ENCODE data around the gene IRF9. TPM values are rescaled to one million over a fixed set of nuclear protein-coding genes. Genes with fewer than 3 reads are reported as not detected.

Gene IRF9
- total RNA-seq, 1 experiment from 2014 or later: 26.4 TPM

- H3K27me3 ChIP-seq: no peaks in the 10 kb centered on the region
- peaks cover 18% of the 10 kb centered on the region for H3K36me3 ChIP-seq
- peak; percentile 21 for DNase-seq
- H3K9me3 ChIP-seq: no peaks in the 10 kb centered on the region
- no peak overlapping the region for H3K4me3 ChIP-seq
Measured at GRCh38 chr14:24179961-24180796, 19.1 kb downstream of the IRF9 start.

DNA sequence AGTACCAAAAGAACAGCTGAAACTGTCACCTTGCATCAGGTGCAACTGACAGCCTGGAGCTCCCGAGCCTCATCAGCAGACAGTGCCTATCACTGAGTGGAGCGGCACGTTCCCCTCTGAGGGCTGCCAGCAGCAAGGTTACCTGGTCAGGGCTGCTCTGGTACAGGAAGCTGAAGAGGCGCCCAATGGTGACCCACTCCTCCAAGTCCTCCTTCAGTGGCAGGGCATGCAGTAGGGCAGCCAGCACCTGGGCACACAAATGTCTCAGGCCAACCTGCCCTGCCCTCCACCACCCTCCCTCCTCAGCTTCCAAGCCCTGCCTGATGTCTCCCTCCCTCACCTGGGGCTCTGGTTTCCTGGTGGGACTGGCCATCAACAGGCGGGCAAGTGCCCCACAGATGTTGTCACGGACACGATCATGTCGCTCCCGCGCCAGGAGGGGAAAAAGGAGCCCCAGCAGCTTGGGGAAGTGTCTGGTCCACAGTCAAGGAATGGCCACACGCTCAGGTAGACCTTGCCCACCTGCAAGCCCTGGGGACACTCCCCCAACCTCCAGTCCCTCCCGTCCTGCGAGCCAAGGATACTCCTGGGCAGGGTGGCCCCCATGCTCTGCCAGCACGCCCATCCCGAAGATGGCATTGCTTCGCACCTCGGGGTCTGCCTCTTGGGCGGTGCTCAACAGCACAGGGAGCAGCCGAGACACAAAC is 20.5 kb downstream of the IRF9 start:
- no peak for DNase-seq
- Histone ChIP-seq H3K9me3 (no peaks in the 10 kb centered on the region), H3K4me3 (no peak overlapping the region), H3K27me3 (no peaks in the 10 kb centered on the region), H3K36me3 (peaks cover 29% of the 10 kb centered on the region)

GRCh38 chr14:24182110-24182882 is 21.2 kb downstream of the IRF9 start:
- no peaks in the 10 kb centered on the region for H3K9me3 ChIP-seq
- H3K27me3 ChIP-seq: no peaks in the 10 kb centered on the region
- no peak for DNase-seq
- no peak overlapping the region for H3K4me3 ChIP-seq
- peaks cover 35% of the 10 kb centered on the region for H3K36me3 ChIP-seq

GRCh38 chr14:24183014-24183481 is 22.0 kb downstream of the IRF9 start:
- H3K36me3 ChIP-seq: peaks cover 40% of the 10 kb centered on the region
- H3K9me3 ChIP-seq: no peaks in the 10 kb centered on the region
- no peaks in the 10 kb centered on the region for H3K27me3 ChIP-seq
- H3K4me3 ChIP-seq: no peak overlapping the region
- DNase-seq: no peak

GRCh38 chr14:24184104-24184970 is 23.3 kb downstream of the IRF9 start:
- Histone ChIP-seq H3K9me3 (no peaks in the 10 kb centered on the region), H3K36me3 (peaks cover 41% of the 10 kb centered on the region), H3K4me3 (no peak overlapping the region), H3K27me3 (no peaks in the 10 kb centered on the region)
- DNase-seq: no peak

GRCh38 chr14:24185026-24185425 is 24.0 kb downstream of the IRF9 start:
- Histone ChIP-seq H3K27me3 (no peaks in the 10 kb centered on the region), H3K36me3 (peaks cover 38% of the 10 kb centered on the region), H3K9me3 (no peaks in the 10 kb centered on the region), H3K4me3 (no peak overlapping the region)
- DNase-seq: no peak

GRCh38 chr14:24185741-24186140 is 24.7 kb downstream of the IRF9 start:
- Histone ChIP-seq H3K9me3 (no peaks in the 10 kb centered on the region), H3K36me3 (peaks cover 35% of the 10 kb centered on the region), H3K4me3 (no peak overlapping the region), H3K27me3 (no peaks in the 10 kb centered on the region)
- no peak for DNase-seq

DNA sequence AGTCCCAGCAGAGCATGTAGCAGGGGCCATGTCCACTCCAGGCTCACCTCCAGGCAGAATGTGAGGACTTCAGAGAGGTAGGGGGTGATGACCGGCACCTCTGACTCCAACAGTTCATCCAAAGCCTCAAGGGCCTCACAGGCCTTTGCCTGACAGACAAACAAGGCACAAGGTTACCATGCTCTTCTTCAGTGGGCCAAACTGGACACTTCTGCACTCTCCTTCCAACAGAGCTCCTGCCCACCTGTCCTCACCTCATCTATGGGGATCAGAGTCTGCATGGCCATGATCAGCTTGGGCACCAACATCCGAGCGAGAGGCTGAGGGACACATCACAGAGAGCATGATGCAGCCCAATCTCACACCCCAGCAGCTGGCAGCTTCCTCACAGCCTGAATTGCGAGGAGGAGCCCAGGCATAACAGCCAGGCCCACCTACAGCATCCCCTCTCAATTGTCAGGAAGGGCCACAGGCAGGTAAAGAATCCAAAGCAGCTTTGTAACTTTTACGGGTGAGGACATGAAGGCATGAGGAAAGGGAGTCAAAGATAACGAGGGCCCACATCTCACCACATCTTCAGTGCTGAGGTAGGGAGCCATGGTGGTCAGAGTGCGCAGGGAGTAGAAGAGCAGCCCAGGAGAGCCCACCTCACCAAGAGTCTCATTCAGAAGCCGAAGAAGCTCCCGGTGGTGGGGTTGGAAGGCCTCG is 25.9 kb downstream of the IRF9 start:
- Histone ChIP-seq H3K9me3 (no peaks in the 10 kb centered on the region), H3K36me3 (peaks cover 35% of the 10 kb centered on the region), H3K27me3 (no peaks in the 10 kb centered on the region), H3K4me3 (peak overlapping the region; percentile 85)
- DNase-seq: no peak

GRCh38 chr14:24187539-24187915 is 26.5 kb downstream of the IRF9 start:
- Histone ChIP-seq H3K36me3 (peaks cover 35% of the 10 kb centered on the region), H3K27me3 (no peaks in the 10 kb centered on the region), H3K9me3 (no peaks in the 10 kb centered on the region), H3K4me3 (peak overlapping the region; percentile 85)
- no peak for DNase-seq

DNA sequence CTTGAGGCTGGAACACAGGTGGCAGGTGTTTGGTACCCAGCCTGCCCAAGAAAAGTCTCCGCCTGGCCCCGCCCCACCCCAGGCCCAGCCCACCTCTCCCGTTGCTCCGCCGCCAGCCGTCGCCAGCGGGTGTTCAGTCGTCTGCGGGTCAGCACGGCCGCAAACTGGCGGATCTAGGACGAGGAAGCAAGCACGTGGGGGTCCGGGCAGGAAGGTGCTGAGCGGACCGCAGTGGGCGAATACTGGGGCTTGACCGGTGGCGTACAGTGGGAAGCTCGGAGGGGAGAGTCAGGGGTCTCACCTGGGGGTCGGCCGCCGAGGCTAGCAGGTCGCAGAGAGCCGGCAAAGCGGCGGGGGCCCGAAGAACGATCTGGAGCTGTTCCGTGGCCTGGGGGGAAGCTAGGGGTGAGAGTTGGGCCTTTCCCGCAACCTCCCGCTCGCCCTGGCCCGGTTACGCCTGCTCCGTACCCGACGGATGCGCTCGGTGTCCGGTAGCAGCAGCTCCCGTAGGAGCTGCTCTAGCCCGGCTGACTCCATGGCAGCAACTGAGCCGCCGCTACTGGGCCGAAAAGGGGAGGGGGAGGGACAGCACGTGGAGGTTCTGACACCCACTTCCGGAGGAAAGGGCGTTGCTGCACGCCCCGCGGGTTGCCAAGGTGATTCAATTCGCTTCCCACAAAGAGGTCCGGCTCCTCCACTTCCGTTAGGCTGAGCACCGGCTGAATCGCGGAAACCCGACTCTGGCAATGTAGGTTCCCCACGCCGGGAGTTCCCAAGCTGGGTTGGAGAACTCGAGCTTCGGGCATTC is 27.4 kb downstream of the IRF9 start, which contains the start of gene IPO4:
Gene IPO4 (minus strand): TSS at position 566 of the 808 bp plus-strand sequence. CDS start 29 bp downstream, at position 537.
- Histone ChIP-seq H3K4me3 (peak within 1 kb of the TSS; percentile 85), H3K27me3 (no peaks in the 10 kb centered on the region), H3K9me3 (no peaks in the 10 kb centered on the region), H3K36me3 (peaks cover 35% of the 10 kb centered on the region)
- DNase-seq: peak; percentile 95

DNA sequence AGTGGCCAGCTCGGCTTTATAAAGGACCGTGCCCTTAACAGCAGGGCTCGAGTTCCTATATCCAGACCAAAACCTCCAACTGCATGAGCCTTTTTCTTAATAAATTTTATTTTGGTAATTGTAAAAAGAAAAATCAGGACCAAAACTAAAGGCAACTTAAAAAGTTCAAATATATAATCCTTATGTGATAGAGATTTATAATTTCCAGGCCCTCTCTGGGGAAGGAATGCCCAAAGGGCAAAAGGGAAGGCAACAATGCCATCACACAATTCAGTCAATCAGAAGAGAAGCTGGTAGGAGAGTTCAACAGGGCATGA is 28.0 kb downstream of the IRF9 start:
- no peak for DNase-seq
- Histone ChIP-seq H3K27me3 (no peaks in the 10 kb centered on the region), H3K36me3 (peaks cover 35% of the 10 kb centered on the region), H3K4me3 (peak overlapping the region; percentile 85), H3K9me3 (no peaks in the 10 kb centered on the region)

- Histone ChIP-seq H3K9me3 (no peaks in the 10 kb centered on the region), H3K27me3 (no peaks in the 10 kb centered on the region), H3K4me3 (peak overlapping the region; percentile 85), H3K36me3 (peaks cover 34% of the 10 kb centered on the region)
- DNase-seq: no peak
Measured at GRCh38 chr14:24189460-24189859, 28.4 kb downstream of the IRF9 start.

GRCh38 chr14:24190416-24190815 is 29.4 kb downstream of the IRF9 start:
- Histone ChIP-seq H3K27me3 (no peaks in the 10 kb centered on the region), H3K36me3 (peaks cover 27% of the 10 kb centered on the region), H3K4me3 (no peak overlapping the region), H3K9me3 (no peaks in the 10 kb centered on the region)
- DNase-seq: no peak

- peaks cover 6% of the 10 kb centered on the region for H3K36me3 ChIP-seq
- H3K9me3 ChIP-seq: no peaks in the 10 kb centered on the region
- no peak for DNase-seq
- H3K4me3 ChIP-seq: no peak overlapping the region
- H3K27me3 ChIP-seq: no peaks in the 10 kb centered on the region
Measured at GRCh38 chr14:24192933-24193332, 31.9 kb downstream of the IRF9 start.
